Effector CD4-positive, alpha-beta T cell (primary cell): ENCODE data around the gene SCAI.
"Not testable (repeated sequence)": the region's sequence is repeated elsewhere in the genome, so short reads cannot be mapped to it uniquely, and the experiment has no call there.

ENCODE experiments used
- DNase-seq: peaks from one replicate; pipeline ENCODE4 v3.0.0-alpha.2; 2020
- total RNA-seq: gene quantifications from one replicate; lab custom pipeline; 2026; lab: John Stamatoyannopoulos, UW

SCAI gene
- total RNA-seq: 28.5 reads per million, percentile 55 among the genes with 10 or more reads in this experiment

GRCh38 chr9:125143377-125144090 lies at the start of gene SCAI:
SCAI (minus strand) TSS chr9:125143528; CDS start chr9:125143437, 91 bp downstream.
- DNase-seq: peak; percentile 99

GRCh38 chr9:125190361-125190801 lies 47.1 kb upstream of the SCAI start:
- no peak for DNase-seq

- peak; percentile 98 for DNase-seq
Measured at GRCh38 chr9:125189361-125190289, 46.3 kb upstream of the SCAI start, which contains the start of gene PPP6C. PPP6C (minus strand) TSS chr9:125189803; CDS start chr9:125189718, 85 bp downstream.

- no peak for DNase-seq
Measured at GRCh38 chr9:125189011-125189360, 45.7 kb upstream of the SCAI start.

GRCh38 chr9:125183561-125183960 lies 40.2 kb upstream of the SCAI start:
- DNase-seq: no peak

- no peak for DNase-seq
Measured at GRCh38 chr9:125183054-125183453, 39.7 kb upstream of the SCAI start.

- DNase-seq: not testable (repeated sequence)
Measured at GRCh38 chr9:125181756-125182155, 38.4 kb upstream of the SCAI start.

- DNase-seq: no peak
Measured at GRCh38 chr9:125180876-125181275, 37.5 kb upstream of the SCAI start.

GRCh38 chr9:125179776-125180175 lies 36.4 kb upstream of the SCAI start:
- not testable (repeated sequence) for DNase-seq

GRCh38 chr9:125177888-125178287 lies 34.6 kb upstream of the SCAI start:
- no peak for DNase-seq

GRCh38 chr9:125176636-125177035 lies 33.3 kb upstream of the SCAI start:
- DNase-seq: no peak

GRCh38 chr9:125172031-125172755 lies 28.9 kb upstream of the SCAI start:
- no peak for DNase-seq

- DNase-seq: no peak
Measured at GRCh38 chr9:125169895-125170294, 26.6 kb upstream of the SCAI start.

GRCh38 chr9:125166762-125167161 lies 23.4 kb upstream of the SCAI start:
- DNase-seq: no peak

GRCh38 chr9:125162891-125163290 lies 19.6 kb upstream of the SCAI start:
- DNase-seq: not testable (repeated sequence)

- DNase-seq: no peak
Measured at GRCh38 chr9:125161284-125161918, 18.1 kb upstream of the SCAI start.

GRCh38 chr9:125160750-125161149 lies 17.4 kb upstream of the SCAI start:
- no peak for DNase-seq

- no peak for DNase-seq
Measured at GRCh38 chr9:125156551-125156950, 13.2 kb upstream of the SCAI start.

GRCh38 chr9:125153712-125154367 lies 10.5 kb upstream of the SCAI start:
- DNase-seq: no peak

- DNase-seq: no peak
Measured at GRCh38 chr9:125151730-125152129, 8.4 kb upstream of the SCAI start.

- DNase-seq: no peak
Measured at GRCh38 chr9:125150349-125151245, 7.3 kb upstream of the SCAI start.
